NCI-H226 (cell line): ENCODE measurements around the gene STAT6.

Experiments used
- DNase-seq: peaks from one replicate; pipeline ENCODE4 v3.0.0-alpha.2; 2015

STAT6 gene, protein sequence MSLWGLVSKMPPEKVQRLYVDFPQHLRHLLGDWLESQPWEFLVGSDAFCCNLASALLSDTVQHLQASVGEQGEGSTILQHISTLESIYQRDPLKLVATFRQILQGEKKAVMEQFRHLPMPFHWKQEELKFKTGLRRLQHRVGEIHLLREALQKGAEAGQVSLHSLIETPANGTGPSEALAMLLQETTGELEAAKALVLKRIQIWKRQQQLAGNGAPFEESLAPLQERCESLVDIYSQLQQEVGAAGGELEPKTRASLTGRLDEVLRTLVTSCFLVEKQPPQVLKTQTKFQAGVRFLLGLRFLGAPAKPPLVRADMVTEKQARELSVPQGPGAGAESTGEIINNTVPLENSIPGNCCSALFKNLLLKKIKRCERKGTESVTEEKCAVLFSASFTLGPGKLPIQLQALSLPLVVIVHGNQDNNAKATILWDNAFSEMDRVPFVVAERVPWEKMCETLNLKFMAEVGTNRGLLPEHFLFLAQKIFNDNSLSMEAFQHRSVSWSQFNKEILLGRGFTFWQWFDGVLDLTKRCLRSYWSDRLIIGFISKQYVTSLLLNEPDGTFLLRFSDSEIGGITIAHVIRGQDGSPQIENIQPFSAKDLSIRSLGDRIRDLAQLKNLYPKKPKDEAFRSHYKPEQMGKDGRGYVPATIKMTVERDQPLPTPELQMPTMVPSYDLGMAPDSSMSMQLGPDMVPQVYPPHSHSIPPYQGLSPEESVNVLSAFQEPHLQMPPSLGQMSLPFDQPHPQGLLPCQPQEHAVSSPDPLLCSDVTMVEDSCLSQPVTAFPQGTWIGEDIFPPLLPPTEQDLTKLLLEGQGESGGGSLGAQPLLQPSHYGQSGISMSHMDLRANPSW

DNA sequence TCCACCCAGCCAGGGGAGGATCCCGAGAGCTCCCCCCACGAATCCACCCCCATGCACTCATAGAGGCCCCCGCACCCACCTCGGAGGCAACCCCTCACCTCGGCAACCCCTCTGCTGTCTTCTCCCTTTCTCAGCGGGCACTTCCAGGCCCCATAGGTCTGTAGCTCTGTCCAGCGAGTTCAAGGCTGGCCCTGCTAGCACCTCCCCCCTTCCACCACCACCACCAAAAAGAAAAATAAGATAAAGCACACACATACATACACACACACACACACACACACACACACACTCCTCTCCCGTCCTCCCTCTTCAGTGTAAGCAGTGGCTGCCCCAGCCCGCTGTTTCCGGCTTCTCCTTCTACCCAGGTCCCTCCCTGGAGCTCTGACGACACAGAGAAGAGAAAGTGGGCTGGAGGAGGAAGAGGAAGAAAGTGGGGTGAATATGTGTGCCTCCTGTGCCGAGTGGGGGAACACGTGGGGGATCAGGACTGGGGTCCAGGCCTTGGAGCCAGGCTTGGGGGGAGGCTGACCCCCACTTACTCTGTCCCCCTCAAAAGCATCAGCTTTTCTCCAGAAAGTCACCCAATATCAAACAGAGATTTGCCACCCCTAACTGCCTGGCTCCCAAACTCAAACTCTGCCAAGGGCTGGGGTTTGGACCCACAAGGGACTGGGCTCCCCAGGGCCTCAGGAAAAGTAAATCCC, at the start of gene STAT6:
STAT6 (minus strand) TSS at position 332 of the 704 bp plus-strand sequence. CDS start 3,084 bp downstream, outside the sequence.
- DNase-seq: peak; percentile 94

GRCh38 chr12:57160741-57161140, 49.6 kb upstream of the STAT6 start:
- DNase-seq: no peak

GRCh38 chr12:57160040-57160439, 48.9 kb upstream of the STAT6 start:
- no peak for DNase-seq

DNA sequence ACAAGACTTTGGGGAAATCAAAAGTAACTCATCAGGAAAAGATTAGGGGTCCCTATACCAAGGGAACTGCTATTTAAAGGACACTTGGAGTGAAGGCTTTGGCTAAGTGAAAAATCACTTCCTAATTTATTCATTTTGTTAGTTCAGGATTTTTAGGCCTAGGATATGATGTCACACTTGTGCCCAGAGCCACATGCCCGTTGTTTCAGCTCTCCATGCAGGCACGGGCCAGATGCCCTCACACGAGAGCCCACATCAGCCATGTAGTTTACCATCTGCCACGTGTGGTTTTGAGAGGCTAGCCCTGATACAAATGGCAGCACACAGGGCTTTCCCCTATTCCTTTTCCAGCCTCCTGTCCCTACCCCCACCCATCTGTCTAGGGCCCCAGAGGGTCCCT, 48.1 kb upstream of the STAT6 start:
- no peak for DNase-seq

- no peak for DNase-seq
These were observed 47.5 kb upstream of the STAT6 start for GRCh38 chr12:57158665-57159064.

DNA sequence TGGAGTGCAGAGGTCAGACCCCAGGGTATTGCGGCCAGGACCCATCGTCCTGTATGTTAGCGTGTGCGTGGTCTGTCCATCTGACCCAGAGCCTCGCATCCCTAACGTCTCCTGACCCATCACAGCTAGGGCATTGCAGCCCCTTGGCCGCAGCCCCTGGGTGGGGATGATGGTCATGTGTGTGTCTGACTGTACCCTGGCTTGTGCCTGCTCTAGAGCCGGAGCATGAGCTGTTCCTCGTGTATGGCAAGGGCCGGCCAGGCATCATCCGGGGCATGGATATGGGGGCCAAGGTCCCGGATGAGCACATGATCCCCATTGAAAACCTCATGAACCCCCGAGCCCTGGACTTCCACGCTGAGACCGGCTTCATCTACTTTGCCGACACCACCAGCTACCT, 47.0 kb upstream of the STAT6 start:
- no peak for DNase-seq

GRCh38 chr12:57157588-57158173, 46.5 kb upstream of the STAT6 start:
- no peak for DNase-seq

- DNase-seq: no peak
These were observed 45.7 kb upstream of the STAT6 start for GRCh38 chr12:57156701-57157403.

DNA sequence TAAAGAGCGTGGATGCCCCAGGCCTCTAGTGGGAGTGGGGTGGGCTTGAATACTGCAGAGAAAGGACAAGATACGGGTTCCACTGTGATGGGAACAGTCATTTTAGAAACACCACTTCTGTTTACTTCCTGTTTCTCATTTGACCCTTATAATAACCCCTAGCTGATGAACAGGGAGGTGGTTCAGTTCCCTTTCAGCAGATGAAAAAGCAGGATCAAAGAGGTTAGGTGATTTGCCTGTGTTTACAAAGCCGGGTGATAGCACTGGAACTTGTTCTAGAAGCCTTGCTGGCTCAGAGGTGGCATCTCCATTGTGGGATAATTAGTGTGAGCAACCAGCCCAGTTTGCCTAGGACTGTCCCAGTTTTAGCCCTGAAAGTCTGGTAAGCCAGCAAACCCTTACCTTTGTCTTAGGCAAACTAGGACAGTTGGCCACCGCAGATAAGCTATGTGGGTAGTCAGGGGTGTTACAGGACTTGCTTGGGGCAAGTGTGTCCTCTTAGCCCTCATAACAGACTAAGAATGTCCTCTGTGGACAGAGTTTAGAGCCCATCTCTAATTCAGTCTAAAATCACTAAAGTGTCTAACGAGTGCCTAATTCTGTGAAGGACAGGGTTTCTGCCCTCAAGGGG, 43.8 kb upstream of the STAT6 start:
- DNase-seq: no peak

GRCh38 chr12:57154076-57154475, 42.9 kb upstream of the STAT6 start:
- DNase-seq: no peak

DNA sequence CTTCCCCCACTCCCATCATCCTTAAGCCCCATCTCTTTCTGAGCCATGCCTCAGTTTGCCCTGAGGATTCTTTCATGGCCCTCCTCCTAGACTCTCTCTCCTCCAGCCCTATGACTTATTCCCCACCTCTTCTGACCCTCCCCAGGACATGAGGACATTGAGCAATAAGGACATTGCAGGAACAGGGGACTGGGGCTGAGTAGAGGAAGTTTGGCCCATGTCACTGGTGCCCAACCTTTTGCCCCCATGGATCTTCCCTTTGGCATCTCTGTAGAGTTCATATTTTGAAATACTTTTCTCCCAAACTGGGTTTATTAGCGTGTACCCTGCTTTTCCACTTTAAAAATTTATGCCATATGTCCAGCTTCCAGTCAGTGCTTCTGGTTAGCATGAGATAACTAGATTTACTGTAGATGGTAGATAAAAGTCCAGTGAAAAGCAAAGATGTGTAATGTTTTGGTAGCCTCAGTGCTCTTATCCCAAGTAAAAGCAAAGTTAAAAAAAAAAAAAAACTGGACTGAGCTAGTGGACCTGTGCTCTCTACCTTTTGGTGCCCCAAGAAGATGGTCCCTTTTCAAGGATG, 42.3 kb upstream of the STAT6 start:
- no peak for DNase-seq

- no peak for DNase-seq
These were observed 41.5 kb upstream of the STAT6 start for GRCh38 chr12:57152639-57153038.

DNA sequence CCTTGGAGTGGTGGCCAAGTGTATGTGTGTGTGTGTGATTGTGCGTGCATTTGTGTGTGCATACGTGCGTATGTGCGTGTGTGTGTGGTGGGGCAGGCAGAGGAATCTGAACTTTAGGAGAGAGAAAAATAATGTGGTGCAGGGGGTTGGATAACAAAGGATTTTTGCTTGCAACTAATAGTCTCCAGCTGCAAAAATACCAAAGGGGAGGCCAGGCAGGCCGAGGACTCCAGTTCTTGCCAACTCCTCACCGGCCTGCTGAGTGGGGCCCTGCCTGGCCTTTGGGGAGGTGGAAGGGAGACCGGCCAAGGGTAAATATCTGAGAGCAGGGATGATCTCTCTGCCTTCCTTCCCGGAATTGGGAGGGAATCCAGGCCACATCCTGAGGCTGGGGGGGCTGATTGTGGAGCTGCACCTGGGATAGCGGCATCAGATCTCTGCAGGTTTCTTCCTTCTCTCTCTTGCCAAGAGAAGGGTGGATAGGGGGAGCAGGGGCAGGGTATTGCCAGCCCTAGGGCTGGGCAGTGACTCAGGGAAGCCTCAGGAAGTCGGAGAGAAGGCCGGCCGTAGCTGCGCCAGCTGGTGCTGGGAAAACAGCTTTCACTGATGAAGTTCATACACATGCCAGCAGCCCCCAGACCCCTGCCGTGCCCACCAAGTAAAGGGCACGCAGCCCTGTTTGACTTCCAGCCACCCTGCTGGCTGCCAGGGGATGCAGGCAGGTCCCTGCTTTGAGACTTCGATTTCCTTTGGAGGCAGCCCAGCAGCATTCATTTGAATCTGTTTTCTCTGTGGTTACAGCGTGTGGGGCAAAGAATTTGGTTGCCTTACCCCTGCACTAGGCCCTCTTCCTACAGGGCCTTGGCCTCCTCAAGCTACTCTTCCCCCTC, 40.8 kb upstream of the STAT6 start:
- peak; percentile 79 for DNase-seq

DNA sequence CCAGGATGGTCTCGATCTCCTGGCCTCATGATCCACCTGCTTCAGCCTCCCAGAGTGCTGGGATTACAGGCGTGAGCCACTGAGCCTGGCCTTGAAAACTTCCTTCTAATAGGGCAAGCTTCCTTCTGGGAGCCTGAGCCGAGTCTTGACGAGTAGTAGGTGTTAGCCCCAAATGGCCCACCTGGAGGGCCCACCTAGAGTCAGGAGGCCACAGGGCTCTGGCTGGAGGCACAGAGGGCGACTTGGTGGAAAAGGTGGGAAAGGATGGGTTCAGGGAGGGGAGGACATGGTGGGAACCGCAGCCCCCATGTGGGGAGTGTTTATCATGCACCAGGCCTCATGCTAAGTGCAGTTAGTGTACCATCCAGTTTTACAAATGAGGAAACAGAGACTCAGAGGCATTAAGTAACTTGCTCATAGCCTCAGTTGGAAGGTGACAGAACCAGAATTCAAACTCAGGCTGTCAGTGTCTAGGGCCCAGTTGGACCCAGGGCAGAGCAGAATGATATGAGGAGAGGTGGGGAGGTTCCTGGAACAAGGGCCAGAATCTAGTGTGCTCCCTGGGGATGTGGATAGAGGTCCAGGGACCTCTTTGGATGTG, 39.3 kb upstream of the STAT6 start:
- no peak for DNase-seq

- peak; percentile 73 for DNase-seq
These were observed 38.2 kb upstream of the STAT6 start for GRCh38 chr12:57149245-57149900.

GRCh38 chr12:57148469-57149244, 37.5 kb upstream of the STAT6 start:
- DNase-seq: peak; percentile 56

- DNase-seq: no peak
These were observed 36.1 kb upstream of the STAT6 start, which contains the start of gene LRP1-AS for GRCh38 chr12:57146961-57147944. Gene LRP1-AS, minus strand, starts transcription at chr12:57147619.
